Stomach (tissue), 9 donors: ENCODE results near the gene WHAMM. TPM values are rescaled to one million over a fixed set of nuclear protein-coding genes. Genes with fewer than 3 reads are reported as not detected.
"Not testable (repeated sequence)": the region's sequence is repeated elsewhere in the genome, so short reads cannot be mapped to it uniquely, and the experiment has no call there.

Experiments used
- DNase-seq, 2 donors: peaks; one replicate each; pipeline versions ENCODE4 v3.0.0 to v3.0.0-alpha.2; 2013 to 2019
- H3K27ac ChIP-seq, 5 donors: fragments of 200-600 bp in 4 of 5; sonication (generic) in 4 of 5; one replicate each; pipeline ENCODE4 v1.5.1; 2013 to 2019; ENCODE audit warnings: mild to moderate bottlenecking in 1 of 5, moderate library complexity in 1 of 5
- H3K27me3 ChIP-seq, 3 donors: fragments of 200-600 bp; sonication (generic); one replicate each; pipeline ENCODE4 v1.5.1; 2017 to 2019; ENCODE audit warnings: mixed run types in 1 of 3
- H3K36me3 ChIP-seq, 4 donors: fragments of 200-600 bp; sonication (generic); 1 replicate in 3 of 4; 2 replicates in 1 of 4; pipeline ENCODE4 v1.5.1; 2016 to 2019
- H3K4me1 ChIP-seq, 4 donors: fragments of 200-600 bp; sonication (generic); one replicate each; pipeline ENCODE4 v1.5.1; 2016 to 2019
- H3K4me3 ChIP-seq, 4 donors: fragments of 200-600 bp; sonication (generic) in 3 of 4; one replicate each; pipeline ENCODE4 v1.5.1; 2016 to 2019; ENCODE audit warnings: mild to moderate bottlenecking in 1 of 4
- H3K9me3 ChIP-seq, 4 donors: fragments of 200-600 bp; sonication (generic); one replicate each; pipeline ENCODE4 v1.5.1; 2016 to 2019
- CTCF ChIP-seq, 7 experiments: fragments of 450-650 bp in 4 of 7; fragments of 200-600 bp in 3 of 7; sonication (generic) in 3 of 7; IDR thresholded peaks; one replicate each; pipeline ENCODE4 v1.5.1; 2016 to 2019; ENCODE audit warnings: antibody characterized with exemption in 7 of 7, control low read depth in 2 of 7, mild to moderate bottlenecking in 1 of 7
- EP300 ChIP-seq: sonication (generic); formaldehyde crosslinking; IDR thresholded peaks from one replicate; pipeline ENCODE4 v1.6.1; 2017; ENCODE audit warnings: antibody characterized with exemption
- POLR2A ChIP-seq, 4 donors: fragments of 450-650 bp; IDR thresholded peaks; one replicate each; pipeline ENCODE4 v1.6.1; 2016; ENCODE audit warnings: antibody characterized with exemption in 4 of 4, control low read depth in 2 of 4, mild to moderate bottlenecking in 1 of 4, moderate library complexity in 1 of 4
- POLR2AphosphoS5 ChIP-seq, 3 donors: sonication (generic); formaldehyde crosslinking; IDR thresholded peaks; one replicate each; pipeline ENCODE4 v1.6.1; 2016; ENCODE audit warnings: antibody characterized with exemption in 3 of 3
- WGBS, 5 donors: extraction: QIAGEN DNeasy Blood & Tissue Kit in 3 of 5; methylation state at CpG; one replicate each; pipeline versions ENCODE4 v1.1.5 to v1.1.7; 2013 to 2018; 5-methylcytosine and 5-hydroxymethylcytosine counted together
- intact Hi-C: fragments of 100-400 bp; cut with DNase I; formaldehyde crosslinking; loops from one replicate; pipeline ENCODE4 v1.15.1; 2023; ENCODE audit warnings: low total_unique reads
- polyA plus RNA-seq, 3 donors: library from polyadenylated mRNA; stranded (reverse); fragments of 200-250 nt; gene quantifications; one replicate each; pipeline ENCODE4 v1.2.3, GENCODE V29; 2013
- total RNA-seq, 5 donors: library from RNA; depleted of rRNA; stranded (reverse); fragments of >200 nt; gene quantifications; one replicate each; pipeline versions ENCODE4 v1.1.0 to v1.2.3, GENCODE V29; 2014 to 2016
- donor health status: healthy with polysubstance abuse.
- donor health status: Bipolar disorder and iron deficiency.
- donor health status: healthy.

WHAMM gene
- total and polyA plus RNA-seq, 8 donors, result 3.6 to 44.6 (median 7.3) TPM

- intact Hi-C loops, result no loop called here
- no peaks in the 10 kb centered on the region for H3K4me1 ChIP-seq
- no peaks in the 10 kb centered on the region for H3K9me3 ChIP-seq
- TF ChIP-seq POLR2AphosphoS5 (IDR thresholded peaks at IDR 0.05) (no peak), POLR2A (IDR thresholded peaks at IDR 0.05) (no peak), CTCF (IDR thresholded peaks at IDR 0.05) (no peak), EP300 (no peak)
- 81 to 84% (median 82%) methylated on average over 9 of the region's 9 CpGs for WGBS, 5 donors
- no peaks in the 10 kb centered on the region for H3K27me3 ChIP-seq
- DNase-seq, result no peak
- no peak overlapping the region for H3K4me3 ChIP-seq
- H3K27ac ChIP-seq, result no peak overlapping the region
- H3K36me3 ChIP-seq, result peaks cover 0 to 49% (median 38%) of the 10 kb centered on the region in 4 donors
Measured at GRCh38 chr15:82764740-82765139, 44.7 kb upstream of the WHAMM start.

- H3K4me3 ChIP-seq, H3K27me3 ChIP-seq, H3K27ac ChIP-seq, H3K9me3 ChIP-seq, intact Hi-C loops, H3K4me1 ChIP-seq, DNase-seq: not testable (repeated sequence)
- 92 to 95% (median 93%) methylated on average over 7 of the region's 7 CpGs for WGBS, 5 donors
- H3K36me3 ChIP-seq, result peaks cover 0 to 38% (median 26%) of the 10 kb centered on the region in 4 donors
Measured at GRCh38 chr15:82766201-82766600, 43.2 kb upstream of the WHAMM start.

- H3K27ac ChIP-seq, result no peak overlapping the region
- no peak overlapping the region for H3K4me3 ChIP-seq
- no peak for DNase-seq
- TF ChIP-seq CTCF (IDR thresholded peaks at IDR 0.05) (no peak), POLR2A (IDR thresholded peaks at IDR 0.05) (no peak), POLR2AphosphoS5 (IDR thresholded peaks at IDR 0.05) (no peak), EP300 (no peak)
- WGBS, 5 donors, result 79 to 88% (median 81%) methylated on average over 2 of the region's 2 CpGs
- H3K27me3 ChIP-seq, result no peaks in the 10 kb centered on the region
- H3K4me1 ChIP-seq, result no peaks in the 10 kb centered on the region
- H3K9me3 ChIP-seq, result no peaks in the 10 kb centered on the region
- peaks cover 0 to 33% (median 19%) of the 10 kb centered on the region in 4 donors for H3K36me3 ChIP-seq
- intact Hi-C loops, result no loop called here
Measured at GRCh38 chr15:82767163-82767829, 42.1 kb upstream of the WHAMM start.

GRCh38 chr15:82768414-82769054 is 40.9 kb upstream of the WHAMM start:
- H3K36me3 ChIP-seq, result peaks cover 0 to 22% (median 15%) of the 10 kb centered on the region in 4 donors
- no peak overlapping the region for H3K4me3 ChIP-seq
- H3K4me1 ChIP-seq, result no peaks in the 10 kb centered on the region
- no peak for DNase-seq
- no peak for TF ChIP-seq POLR2AphosphoS5 (IDR thresholded peaks at IDR 0.05)
- TF ChIP-seq POLR2A (IDR thresholded peaks at IDR 0.05), result no peak
- no peak for TF ChIP-seq EP300
- no peak for TF ChIP-seq CTCF (IDR thresholded peaks at IDR 0.05)
- WGBS, 5 donors, result 60 to 84% (median 67%) methylated on average over 4 of the region's 4 CpGs
- no peaks in the 10 kb centered on the region for H3K27me3 ChIP-seq
- H3K27ac ChIP-seq, result no peak overlapping the region
- intact Hi-C loops, result no loop called here
- no peaks in the 10 kb centered on the region for H3K9me3 ChIP-seq
